Measurements from ENCODE around the gene GNG12.
"Not testable (repeated sequence)": the region's sequence is repeated elsewhere in the genome, so short reads cannot be mapped to it uniquely, and the experiment has no call there.

The GNG12 gene

DNA sequence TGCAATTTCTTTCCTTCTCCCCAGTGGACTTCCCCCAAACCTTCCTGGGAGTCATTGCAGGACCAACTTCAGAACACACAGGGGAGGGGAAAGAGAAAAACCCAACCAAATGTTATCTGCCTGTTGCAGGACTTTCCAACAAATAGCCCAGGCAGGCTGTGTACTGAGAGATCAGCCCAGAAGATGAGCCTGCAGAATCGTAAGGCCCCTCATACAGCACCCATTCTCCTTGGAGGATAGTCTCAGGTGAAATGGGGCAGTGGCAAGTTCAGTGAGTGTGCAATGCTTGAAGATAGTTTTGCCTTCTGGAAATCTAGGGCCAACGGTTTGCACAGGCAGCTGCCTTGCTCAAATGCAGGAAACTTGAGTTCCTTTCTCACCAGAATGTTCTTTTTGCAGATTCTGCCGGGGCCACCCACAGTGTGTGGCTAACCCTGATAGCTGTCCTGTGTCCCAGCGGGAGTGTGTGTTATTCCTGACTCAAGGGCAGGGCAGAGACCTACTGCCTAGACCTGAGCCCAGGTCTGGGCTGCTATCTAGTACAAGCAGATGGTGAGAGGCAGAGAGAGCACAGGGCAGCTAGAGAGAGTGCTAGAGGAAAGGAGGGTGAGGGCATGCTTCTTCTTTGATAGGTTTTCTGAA lies 99.5 kb downstream of the GNG12 start:
- no peak for DNase-seq (ENCODE audit: low read depth in 3 of 3)

DNA sequence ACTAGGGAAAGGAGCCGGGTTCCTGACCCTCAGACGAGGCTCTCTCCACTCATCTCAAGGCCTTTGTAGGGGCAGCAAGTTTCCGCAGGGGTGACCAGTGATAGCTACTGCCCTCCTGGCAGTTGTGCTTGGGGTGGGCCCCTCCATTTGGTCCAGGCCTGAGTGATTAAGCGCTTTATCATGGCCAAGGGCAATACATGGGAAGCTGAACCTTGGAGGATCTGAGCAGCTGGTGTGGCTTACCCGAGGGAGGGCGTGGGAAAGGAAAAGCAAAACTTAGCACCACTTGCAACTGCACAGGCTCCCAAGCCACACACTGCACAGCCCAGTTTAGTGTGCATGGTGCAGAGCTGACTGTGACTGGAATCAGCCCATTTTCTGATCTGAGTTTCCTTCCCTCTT lies 100.5 kb downstream of the GNG12 start:
- no peak for DNase-seq (ENCODE audit: low read depth in 3 of 3)

DNA sequence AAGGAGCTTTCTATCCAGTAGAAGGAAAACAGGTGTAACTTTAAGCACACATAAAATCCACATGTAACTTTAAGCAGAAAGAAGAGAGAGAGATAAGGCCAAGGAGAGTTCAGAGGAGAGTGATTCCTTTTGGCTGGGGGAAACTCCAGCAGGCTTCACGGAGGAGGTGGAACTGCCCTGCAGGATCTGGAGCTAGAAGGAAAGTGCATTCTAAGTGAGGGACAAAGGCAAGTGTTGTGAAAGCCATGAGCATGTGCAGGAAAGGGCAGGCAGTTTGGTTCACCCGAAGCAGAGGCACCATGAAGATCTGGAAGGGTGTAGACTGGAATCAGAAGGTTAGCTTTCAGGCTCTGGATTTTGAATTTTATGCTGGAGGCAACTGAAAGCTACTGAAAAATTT lies 101.9 kb downstream of the GNG12 start:
- no peak for DNase-seq (ENCODE audit: low read depth in 3 of 3)

DNA sequence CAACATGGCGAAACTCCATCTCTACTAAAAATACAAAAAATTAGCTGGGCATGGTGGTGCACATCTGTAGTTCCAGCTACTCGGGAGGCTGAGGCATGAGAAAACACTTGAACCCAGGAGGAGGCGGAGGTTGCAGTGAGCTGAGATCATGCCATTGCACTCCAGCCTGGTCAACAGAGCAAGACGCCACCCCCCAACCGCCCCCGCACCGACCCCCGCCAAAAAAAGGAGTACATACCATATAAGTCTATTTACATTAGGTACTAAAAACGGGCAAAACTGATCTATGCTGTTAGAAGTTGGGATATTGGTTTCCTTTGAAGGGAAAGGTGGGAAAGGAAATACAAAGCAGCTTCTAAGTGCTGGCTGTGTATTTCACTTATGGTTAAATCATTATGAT lies 103.0 kb downstream of the GNG12 start:
- DNase-seq (ENCODE audit: low read depth in 3 of 3), result not testable (repeated sequence)

DNA sequence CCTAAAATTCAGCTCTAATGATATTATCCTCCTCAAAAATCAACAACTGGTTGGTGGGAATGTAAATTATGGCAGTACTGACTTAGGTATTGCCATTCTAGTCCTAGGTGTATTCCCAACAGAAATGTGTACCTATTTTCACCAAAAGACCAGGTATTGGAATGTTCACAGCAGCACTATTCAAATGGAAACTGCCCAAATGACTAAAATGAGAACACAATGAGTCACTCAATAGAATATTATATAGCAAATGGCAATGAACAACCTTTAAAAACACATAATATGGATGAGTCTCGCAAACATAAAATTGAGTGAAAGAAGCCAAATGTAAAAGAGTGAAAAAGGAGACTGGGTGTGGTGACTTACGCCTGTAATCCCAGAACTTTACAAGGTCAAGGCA lies 103.4 kb downstream of the GNG12 start:
- DNase-seq (ENCODE audit: low read depth in 3 of 3), result no peak

DNA sequence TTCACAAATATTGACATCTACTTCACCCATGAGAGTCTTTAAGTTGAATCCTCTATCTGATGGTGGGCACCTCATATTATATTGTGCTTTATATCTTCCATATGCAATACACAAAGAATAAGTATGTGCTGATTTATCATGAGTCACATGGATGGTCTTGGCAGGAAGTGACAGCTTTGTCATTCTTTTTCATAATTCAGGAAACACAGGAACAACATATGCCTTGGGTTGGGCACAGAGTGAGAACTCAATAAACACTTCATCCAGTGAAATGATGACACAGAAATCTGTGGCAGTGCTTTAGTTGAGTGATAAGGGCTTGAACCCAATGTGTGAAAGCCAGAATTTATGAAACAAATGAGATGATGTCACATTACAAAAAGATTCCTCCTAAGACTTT lies 107.0 kb downstream of the GNG12 start:
- DNase-seq (ENCODE audit: low read depth in 3 of 3), result no peak

DNA sequence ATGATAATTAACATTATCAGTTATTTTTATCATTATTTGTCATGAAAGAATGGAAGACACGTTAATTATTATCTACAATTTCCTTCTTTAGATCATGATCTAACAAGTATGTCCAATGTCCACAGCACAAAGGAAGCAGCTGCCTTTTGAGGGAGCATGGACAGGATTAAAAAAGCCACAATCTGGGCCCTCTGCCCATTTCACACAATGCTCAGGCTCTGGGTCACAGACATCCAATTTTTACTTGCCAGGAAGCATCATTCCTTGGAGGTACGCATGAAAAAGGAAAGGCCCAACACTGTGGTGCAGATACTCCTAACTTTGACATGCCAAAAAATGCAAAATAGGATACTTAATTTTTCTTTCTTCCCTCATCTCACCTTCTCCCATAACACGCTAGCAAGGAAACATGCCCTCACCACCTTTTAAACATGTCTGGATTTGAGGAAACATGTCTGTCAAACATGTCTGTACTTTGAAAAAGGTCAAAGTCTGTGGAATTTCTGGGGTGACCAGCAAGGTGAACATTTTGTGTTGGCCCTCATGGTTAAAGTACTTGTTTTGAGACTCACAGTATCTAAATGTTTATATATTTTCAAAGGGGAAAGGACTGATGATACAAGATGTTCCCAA lies 108.2 kb downstream of the GNG12 start:
- DNase-seq (ENCODE audit: low read depth in 3 of 3), result no peak

DNA sequence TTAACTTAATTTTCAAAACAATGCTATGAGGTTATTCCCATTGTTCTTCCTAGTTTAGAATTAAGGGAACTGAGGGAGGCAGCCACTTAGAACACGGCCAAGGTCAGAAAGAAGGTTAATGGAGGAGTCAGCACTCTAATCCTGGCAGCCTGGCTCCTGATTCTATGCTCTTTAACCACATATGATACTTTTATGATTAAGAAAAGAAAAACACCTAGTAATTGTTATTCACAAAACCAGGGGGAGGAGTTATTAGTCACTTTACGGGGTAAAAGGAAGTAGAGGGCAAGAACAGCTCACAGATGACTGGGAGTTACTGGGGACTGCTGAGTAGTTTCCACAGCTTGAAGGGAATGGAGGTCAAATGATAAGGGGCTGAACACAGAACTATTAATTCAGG lies 109.6 kb downstream of the GNG12 start:
- DNase-seq (ENCODE audit: low read depth in 3 of 3), result no peak

DNA sequence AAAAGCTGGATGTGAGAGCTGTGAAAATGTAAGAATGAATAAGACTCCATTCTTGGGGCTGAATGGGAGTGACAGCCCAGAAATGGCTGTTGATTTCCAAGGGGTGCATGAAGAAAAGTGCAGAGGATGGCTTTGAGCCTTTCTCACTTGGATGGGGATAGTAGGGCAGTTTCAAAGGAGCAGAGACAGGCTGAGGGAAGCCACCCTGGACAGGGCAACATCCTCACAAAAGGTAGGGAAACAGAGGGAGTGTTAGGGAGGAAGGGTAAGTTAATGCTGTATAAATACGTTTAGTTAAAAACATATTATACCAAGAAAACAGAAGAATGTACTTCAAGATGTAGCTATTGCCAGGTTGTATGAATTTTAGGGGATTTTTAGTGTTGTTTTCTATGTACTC lies 110.1 kb downstream of the GNG12 start:
- DNase-seq (ENCODE audit: low read depth in 3 of 3), result no peak

DNA sequence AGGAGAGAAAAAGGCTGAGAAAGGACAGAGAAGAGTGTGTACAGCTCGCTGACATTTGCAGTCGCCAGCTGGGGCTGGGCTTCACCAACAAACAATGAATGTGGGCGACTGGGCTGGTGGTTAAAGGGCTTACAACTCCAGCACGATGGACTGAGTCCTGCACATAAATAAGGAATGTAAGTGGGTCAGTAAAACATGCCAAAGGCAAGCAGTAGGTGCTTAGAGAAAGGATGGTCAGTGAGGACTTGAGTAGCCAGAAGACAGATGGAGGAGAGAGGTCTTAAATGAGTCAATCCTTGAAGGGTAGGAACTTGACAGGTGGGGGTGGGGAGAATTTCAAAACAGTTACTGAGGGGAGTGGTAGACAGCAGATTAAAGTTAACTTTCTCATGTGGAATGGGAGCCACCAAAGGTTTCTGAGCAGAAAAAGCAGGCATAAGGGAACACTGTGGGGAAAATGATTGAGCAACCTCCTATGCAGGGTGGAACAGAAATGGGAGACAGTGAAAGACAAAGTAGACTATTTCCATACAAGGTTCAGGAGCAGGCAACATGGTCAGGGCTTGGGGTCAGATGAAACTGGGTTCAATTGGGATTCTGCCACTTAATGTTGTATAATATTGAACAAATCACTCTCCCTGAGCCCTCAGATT lies 110.8 kb downstream of the GNG12 start:
- DNase-seq (ENCODE audit: low read depth in 3 of 3), result no peak

DNA sequence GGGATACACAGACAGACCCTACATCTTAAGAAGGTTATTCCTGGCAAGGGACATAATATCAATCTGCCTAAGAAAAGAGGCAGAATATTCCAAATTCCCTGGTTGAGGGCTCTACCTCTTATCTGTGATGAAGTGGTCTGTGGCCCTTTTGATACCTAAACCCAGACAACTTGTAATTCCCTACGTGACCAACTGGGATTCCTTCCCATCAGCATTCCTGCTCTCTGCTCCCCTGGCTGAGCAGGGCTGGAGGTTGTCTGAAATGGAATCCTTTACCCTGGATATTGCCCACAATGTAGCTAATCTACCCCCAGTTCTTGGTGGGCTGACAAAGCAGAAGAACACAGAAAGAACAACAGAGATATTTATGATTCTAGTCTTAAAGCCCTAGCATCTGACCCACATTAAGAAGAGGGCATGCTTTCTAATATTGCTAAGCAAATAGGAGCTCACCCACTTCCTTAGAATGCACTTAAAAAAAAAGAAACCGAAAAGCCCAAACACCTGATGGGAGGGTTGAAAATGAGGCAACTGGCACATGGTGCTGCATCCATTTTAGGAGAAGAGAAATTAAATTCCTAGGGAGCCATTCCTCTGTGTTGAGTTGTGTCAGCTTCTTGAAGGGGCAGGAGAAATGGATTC lies 111.5 kb downstream of the GNG12 start:
- no peak for DNase-seq (ENCODE audit: low read depth in 3 of 3)

DNA sequence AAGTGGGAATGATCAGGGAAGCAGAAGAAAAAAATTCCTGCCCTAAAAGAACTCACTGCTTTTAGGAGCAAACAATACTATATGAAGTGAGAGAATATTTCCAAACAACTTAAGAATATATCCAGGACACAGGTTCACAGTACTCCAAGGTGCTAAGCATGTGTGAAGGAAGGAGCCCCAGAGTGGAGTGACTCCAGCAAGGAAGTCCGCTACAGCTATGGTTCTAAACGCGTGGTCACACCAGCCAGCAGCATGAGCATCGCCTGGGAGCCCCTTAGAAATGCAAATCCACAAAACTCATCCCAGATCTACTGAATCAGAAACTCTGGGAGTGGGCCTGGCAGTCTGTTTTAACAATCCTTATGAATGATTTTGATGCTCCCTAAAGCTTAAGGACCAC lies 112.2 kb downstream of the GNG12 start:
- no peak for DNase-seq (ENCODE audit: low read depth in 3 of 3)

DNA sequence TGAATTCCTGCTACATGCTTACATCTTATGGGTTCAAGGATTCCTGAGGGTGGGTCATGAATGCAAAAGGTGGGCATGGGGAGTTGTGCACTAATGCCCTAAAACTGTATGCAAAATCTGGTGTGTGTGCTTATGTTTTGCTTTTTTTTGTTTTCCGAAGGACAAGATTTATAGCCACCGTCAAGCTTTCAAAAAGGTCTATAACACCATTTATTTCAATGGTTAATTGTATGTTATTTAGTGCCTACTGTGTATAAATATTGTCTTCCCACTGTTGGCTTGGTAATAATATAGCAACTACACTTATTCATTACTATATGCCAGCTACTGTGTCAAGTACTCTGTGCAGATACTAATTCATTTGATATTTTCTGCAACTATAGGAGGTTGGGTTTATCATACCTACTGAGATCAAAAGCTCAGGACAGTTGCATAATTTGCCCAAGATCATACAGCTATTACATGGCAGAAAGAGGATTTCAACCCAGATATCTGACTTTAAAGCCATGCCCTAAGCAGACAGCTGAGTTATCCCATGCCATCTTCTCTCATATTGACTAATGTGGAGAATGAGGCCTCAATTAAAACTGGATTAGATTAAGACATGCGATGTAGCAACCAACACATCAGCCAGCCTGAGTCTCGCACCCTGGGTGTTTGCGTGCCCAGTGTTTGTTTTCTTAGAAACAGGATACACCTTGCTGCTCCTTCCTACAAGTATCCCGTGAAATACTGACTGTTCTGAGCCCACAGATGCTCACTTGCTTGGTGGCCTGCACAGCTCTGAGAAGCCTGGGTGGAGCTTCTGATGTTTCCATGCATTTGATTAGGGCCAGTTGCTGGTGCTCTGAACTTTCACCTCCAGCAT lies 113.7 kb downstream of the GNG12 start:
- DNase-seq (ENCODE audit: low read depth in 3 of 3), result no peak

DNA sequence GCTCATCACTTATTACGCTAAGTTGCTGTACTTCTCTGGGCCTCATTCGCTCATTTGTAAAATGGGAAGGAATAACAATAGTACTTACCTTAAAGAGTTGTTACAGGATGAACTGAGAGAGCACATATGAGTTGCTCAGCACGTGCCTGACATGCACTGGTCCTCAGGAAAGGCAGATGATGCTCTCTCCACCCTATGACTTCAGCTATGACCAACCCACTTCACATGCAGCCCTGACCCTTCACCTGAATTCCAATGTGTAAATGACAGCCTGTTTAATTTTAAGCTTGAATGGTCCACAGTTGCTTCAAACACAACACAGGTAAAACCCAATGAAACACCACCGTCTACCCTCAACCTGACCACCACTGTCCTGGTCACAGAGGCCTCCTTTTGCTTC lies 115.4 kb downstream of the GNG12 start:
- DNase-seq (ENCODE audit: low read depth in 3 of 3), result no peak

DNA sequence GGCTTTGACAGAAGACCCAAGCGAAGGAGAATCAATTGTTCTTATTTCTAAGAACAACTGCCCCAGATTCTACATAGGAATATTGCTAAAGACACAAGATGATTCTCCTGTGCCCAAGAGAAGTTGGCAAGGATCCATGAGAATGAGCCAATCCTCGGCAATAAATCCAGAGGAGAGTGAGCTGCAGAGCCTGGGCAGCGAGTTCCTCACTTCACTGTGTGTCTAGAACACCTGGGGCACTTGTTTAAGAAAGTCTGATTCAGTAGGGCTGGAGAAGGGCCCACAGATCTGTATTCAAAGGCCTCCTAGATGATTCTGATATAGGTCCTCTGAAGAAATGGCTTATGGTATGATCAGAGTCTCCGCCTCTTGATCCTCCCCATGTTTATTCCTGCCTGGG lies 116.5 kb downstream of the GNG12 start:
- no peak for DNase-seq (ENCODE audit: low read depth in 3 of 3)

DNA sequence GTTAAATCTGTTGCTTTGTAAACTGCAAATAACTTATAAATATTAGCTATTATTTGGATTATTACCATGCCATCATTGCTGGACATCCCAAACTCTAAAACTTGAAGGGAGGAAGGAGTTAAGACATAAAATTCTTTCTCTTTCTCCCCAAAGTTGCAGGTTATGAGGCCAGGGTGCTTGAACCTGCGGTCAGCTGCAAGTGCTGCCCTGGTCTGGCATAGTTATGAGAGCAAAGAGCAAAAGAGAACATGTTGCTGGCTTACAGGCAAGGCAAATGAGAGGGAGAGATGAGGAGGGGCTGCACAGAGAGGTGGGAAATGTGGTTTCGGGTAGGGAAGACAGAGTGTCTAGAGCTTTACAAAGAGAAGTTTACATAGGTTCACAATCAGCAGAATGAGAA lies 117.4 kb downstream of the GNG12 start:
- DNase-seq (ENCODE audit: low read depth in 3 of 3), result no peak

DNA sequence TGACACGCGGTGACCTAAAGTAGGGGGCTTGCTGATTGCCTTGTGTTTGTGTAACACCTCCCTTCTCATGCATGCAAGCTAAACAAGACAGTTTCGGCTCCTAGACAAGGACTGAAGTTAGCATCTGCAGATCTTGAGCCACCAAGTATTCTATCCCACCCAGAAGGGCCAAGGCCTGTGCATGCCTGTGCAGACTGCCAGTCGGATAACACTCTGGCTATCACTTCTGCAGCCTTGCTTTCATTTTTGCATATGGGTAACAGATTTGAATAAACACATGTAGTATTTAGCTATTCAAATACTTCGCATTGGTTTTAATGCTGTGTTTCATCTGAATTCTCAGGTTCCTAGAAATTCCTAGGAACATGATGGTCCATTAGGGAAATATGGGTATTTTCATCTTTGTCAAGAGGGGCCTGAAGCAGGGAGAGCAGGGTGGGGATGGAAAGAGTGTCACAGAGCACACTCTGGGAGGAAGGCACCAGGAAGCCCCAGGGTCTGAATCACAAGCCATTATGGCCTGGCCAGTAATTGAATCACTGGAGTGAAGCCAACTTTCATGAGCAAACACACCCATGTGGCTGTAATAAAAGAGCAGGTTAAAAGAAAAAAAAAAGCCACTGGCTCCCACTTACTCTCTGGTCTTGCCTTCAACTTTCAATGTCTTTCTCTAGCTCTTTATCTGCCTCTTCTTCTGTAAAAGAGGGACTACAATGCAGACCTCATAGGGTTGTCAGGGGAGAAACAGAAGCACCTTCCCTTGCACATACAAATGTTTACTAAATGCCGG lies 120.0 kb downstream of the GNG12 start:
- no peak for DNase-seq (ENCODE audit: low read depth in 3 of 3)

DNA sequence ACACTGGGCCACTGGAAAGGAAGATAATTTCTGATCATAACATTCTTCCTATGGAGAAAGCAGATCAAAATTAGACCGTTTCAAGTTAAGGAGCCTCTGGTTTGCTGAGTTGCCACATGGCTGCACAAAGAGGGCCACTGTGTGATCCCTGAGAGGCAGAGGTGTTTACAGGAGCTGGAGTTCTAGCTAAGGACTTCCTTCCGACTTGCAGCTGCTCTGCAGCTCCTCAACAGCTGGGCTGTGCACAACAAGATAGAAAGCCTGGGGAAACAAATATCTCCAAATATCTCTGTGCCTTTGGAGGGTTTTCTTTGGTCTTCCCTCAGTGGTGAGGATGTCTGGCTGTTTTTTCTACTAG lies 121.4 kb downstream of the GNG12 start:
- DNase-seq (ENCODE audit: low read depth in 3 of 3), result no peak

DNA sequence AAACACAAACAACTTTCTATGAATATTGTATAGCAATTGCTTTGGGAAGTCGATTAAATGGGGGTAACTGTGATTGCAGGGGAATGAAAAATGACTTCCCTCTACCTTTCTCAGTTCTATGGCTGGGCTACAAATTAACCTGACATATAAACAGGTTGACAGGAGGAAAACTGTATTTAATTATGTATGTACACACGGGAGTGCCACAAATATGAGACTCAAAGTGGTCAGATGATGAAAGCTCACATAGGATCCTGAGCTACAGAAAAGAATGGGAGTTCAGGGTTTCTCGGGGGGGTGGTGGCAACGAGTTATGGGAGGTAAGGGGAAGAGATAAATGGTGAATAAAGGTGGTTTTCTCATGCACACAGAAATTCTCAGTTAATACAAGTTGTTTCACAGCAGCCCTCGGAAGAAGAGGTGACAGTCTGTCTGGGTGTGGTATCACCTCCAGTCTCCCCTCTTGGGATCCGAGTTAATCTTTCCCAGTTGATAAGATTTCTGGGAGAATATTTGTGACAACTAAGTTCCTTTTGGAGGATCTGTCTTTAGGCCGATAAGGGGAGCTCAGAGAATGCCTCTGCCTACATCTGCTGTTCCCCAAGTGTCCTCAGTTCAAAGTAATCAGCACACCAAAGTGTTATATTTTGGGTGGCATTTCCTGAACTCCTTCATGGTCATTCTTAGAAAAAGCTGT lies 122.0 kb downstream of the GNG12 start:
- DNase-seq (ENCODE audit: low read depth in 3 of 3), result no peak

DNA sequence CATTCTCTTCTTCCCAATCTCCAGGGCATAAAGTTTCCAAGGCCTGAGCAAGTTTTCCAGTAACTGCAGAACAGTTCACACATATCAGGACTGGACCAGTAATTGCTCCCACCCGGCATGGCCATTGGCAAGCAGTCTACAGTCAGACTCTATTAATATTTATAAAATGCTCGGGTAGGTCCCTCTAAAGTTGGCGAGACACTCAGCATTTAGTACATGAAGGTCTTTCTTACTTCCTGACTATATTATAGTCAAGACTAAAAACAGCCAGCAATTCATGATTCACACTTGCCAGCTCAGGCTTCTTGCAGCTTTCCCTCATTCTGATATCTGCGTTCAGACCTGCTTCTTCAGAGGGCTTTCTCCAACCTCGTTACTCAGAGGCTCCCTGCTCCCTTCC lies 122.8 kb downstream of the GNG12 start:
- no peak for DNase-seq (ENCODE audit: low read depth in 3 of 3)

DNA sequence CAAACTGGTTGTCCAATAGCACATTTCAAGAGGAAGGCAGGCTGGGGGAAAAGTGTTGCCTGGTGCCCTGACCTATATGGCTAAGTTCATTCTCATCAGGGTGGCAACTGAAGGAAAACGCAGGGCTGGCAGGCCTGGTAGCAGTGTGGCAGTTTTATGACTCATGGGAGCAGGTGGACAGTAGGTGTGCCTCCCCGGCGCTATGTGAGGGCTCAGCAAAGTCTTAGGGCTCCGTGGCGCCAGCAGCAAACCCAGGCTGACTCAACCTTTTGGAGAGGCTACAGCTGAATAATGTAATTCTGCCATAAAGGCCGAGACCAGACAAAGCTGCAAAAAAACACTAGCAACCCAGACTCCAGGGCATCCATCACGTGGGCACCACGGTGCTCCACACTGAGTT lies 124.7 kb downstream of the GNG12 start:
- DNase-seq (ENCODE audit: low read depth in 3 of 3), result no peak
